ENCODE measurements around the gene FAR1.

FAR1 gene

GRCh38 chr11:13778345-13778744, 109.9 kb downstream of the FAR1 start:
- DNase-seq (ENCODE audit: low spot score): no peak

GRCh38 chr11:13781153-13781552, 112.7 kb downstream of the FAR1 start:
- no peak for DNase-seq (ENCODE audit: low spot score)
